Measurements from ENCODE around the gene PRDX2. TPM values are rescaled to one million over a fixed set of nuclear protein-coding genes. Genes with fewer than 3 reads are reported as not detected.

Gene PRDX2
- polyA plus RNA-seq, 3 donors, result 40.0 to 71.5 (median 46.7) TPM

DNA sequence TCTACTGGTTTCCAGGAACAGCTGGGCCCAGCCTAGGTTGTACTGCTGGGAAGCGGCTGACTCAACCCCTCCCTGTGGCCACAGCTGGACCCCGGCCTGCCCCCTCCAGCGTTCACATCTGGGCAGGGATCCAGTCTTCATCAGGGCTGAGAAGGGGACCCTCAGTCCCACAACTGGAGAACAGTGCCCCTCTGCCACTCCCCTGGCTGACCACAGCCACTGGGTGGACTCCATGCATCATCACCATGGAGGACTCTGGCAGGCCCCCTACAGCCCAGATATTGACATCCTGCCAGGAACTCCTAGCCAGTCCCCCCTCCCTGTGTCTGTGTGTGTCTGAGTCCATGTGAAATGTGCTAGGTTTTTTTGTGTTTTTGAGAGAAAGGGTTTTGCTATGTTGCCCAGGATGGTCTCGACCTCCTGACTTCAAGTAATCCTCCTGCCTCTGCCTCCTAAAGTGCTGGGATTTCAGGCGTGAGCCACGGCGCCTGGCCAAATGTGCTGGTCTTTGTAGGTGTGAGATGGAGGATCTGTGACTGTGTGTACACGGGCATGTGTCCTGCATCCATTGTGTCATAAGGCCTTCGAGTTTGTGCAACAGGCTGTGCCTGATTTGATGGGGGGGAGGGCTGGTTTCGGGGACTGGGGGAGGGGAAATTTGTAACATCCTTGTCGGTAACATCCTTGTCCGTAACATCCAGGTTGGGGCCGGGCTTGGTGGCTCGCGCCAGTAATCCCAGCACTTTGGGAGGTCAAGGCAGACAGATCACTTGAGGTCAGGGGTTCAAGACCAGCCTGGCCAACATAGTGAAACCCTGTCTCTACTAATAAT lies 22.2 kb downstream of the PRDX2 start:
- TF ChIP-seq CTCF (IDR thresholded peaks at IDR 0.05), result no peak
- peak overlapping the region; percentile 93 to 97 (median 96) for H3K27ac Mint-ChIP-seq
- no peaks in the 10 kb centered on the region for H3K9me3 Mint-ChIP-seq
- no peaks in the 10 kb centered on the region for H3K27me3 ChIP-seq (ENCODE audit: control insufficient read depth in 2 of 2, insufficient read depth in 2 of 2, low read length in 2 of 2)
- H3K9me3 ChIP-seq (replicated peaks in 1 of 2; ENCODE audit: control insufficient read depth in 1 of 2, insufficient read depth in 1 of 2, low read length in 2 of 2), result no peaks in the 10 kb centered on the region
- peaks cover 4% of the 10 kb centered on the region for H4K20me1 ChIP-seq (ENCODE audit: insufficient read depth, low read length)
- peaks cover 30% of the 10 kb centered on the region for H3K79me2 ChIP-seq (ENCODE audit: insufficient read depth, low read length)
- peak overlapping the region; percentile 86 for H3K9ac ChIP-seq (ENCODE audit: insufficient read depth, low read length, poor library complexity, severe bottlenecking)
- H3K36me3 Mint-ChIP-seq, result peaks cover 0 to 2% of the 10 kb centered on the region in 2 donors
- WGBS (ENCODE audit: insufficient coverage), result 43% methylated on average over 15 of the region's 15 CpGs
- peaks cover 0 to 7% (median 3%) of the 10 kb centered on the region in 3 donors for H3K27me3 Mint-ChIP-seq (ENCODE audit: low read depth in 3 of 3)
- peaks cover 42% of the 10 kb centered on the region for H3K4me1 Mint-ChIP-seq
- H3K4me3 Mint-ChIP-seq, result peak overlapping the region; percentile 87 to 93
- H3K36me3 ChIP-seq (replicated peaks in 1 of 2; ENCODE audit: control insufficient read depth in 1 of 2, insufficient read depth in 2 of 2, low read length in 2 of 2), result no peaks in the 10 kb centered on the region
- intact Hi-C loops (cut with micrococcal nuclease), result loop anchor here in 1 of 2 donors (2.0 kb wide), 1 partner anchor 15 kb away; no protein-coding TSS in a partner anchor
- H3K4me2 ChIP-seq (replicated peaks; ENCODE audit: extremely low read depth, low read length, poor library complexity, severe bottlenecking), result peak overlapping the region; percentile 79
- peak overlapping the region in 2 of 3 experiments; percentile 76 to 83 for H3K4me3 ChIP-seq (replicated peaks in 1 of 3; ENCODE audit: low read depth in 2 of 3, low read length in 3 of 3)
- no peak overlapping the region for H2AFZ ChIP-seq (ENCODE audit: insufficient read depth, low read depth, low read length, poor library complexity, severe bottlenecking)
- H3K4me1 ChIP-seq (ENCODE audit: control insufficient read depth in 1 of 2, insufficient read depth in 2 of 2, low read length in 2 of 2), result peaks cover 68 to 81% of the 10 kb centered on the region in 2 donors
- DNase-seq, result peak; percentile 57 to 77 (median 65)
- peak overlapping the region; percentile 84 to 94 for H3K27ac ChIP-seq (ENCODE audit: low read depth in 1 of 2, low read length in 2 of 2)

DNA sequence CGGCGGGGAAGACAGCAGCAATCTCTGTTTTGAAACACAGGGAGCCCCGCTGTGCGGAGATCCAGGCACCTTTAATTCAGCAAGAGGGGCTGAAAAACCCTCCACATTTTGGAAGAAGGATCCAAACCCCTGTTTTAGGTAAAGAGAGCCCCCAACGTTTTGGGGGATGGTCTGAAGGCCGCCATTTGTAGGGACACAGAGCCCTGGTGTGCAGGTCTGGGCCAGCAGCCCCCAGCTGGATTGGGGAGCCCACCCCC lies 22.8 kb downstream of the PRDX2 start:
- peak overlapping the region; percentile 79 for H3K4me2 ChIP-seq (replicated peaks; ENCODE audit: extremely low read depth, low read length, poor library complexity, severe bottlenecking)
- WGBS (ENCODE audit: insufficient coverage), result no CpG with 5 or more reads among the region's 6 CpGs
- Mint-ChIP-seq H3K9me3 (no peaks in the 10 kb centered on the region), H3K36me3 (peaks cover under 1 to 3% of the 10 kb centered on the region in 2 donors), H3K27ac (peak overlapping the region; percentile 93 to 97 (median 96)), H3K27me3 (ENCODE audit: low read depth in 3 of 3) (peaks cover 3 to 7% (median 3%) of the 10 kb centered on the region in 3 donors), H3K4me1 (peaks cover 42% of the 10 kb centered on the region), H3K4me3 (peak overlapping the region; percentile 87 to 93)
- peak overlapping the region; percentile 76 to 83 (median 82) for H3K4me3 ChIP-seq (replicated peaks in 1 of 3; ENCODE audit: low read depth in 2 of 3, low read length in 3 of 3)
- no peak overlapping the region for H2AFZ ChIP-seq (ENCODE audit: insufficient read depth, low read depth, low read length, poor library complexity, severe bottlenecking)
- no peaks in the 10 kb centered on the region for H3K27me3 ChIP-seq (ENCODE audit: control insufficient read depth in 2 of 2, insufficient read depth in 2 of 2, low read length in 2 of 2)
- H3K9me3 ChIP-seq (replicated peaks in 1 of 2; ENCODE audit: control insufficient read depth in 1 of 2, insufficient read depth in 1 of 2, low read length in 2 of 2), result no peaks in the 10 kb centered on the region
- peaks cover 30% of the 10 kb centered on the region for H3K79me2 ChIP-seq (ENCODE audit: insufficient read depth, low read length)
- DNase-seq, result no peak
- peak overlapping the region; percentile 86 for H3K9ac ChIP-seq (ENCODE audit: insufficient read depth, low read length, poor library complexity, severe bottlenecking)
- no peaks in the 10 kb centered on the region for H3K36me3 ChIP-seq (replicated peaks in 1 of 2; ENCODE audit: control insufficient read depth in 1 of 2, insufficient read depth in 2 of 2, low read length in 2 of 2)
- peak overlapping the region; percentile 84 to 94 for H3K27ac ChIP-seq (ENCODE audit: low read depth in 1 of 2, low read length in 2 of 2)
- H3K4me1 ChIP-seq (ENCODE audit: control insufficient read depth in 1 of 2, insufficient read depth in 2 of 2, low read length in 2 of 2), result peaks cover 63 to 76% of the 10 kb centered on the region in 2 donors
- H4K20me1 ChIP-seq (ENCODE audit: insufficient read depth, low read length), result peaks cover 4% of the 10 kb centered on the region
- TF ChIP-seq CTCF (IDR thresholded peaks at IDR 0.05), result no peak
- intact Hi-C loops (cut with micrococcal nuclease), result loop anchor here in 1 of 2 donors (2.0 kb wide), 1 partner anchor 16 kb away; no protein-coding TSS in a partner anchor

Data from CD14-positive monocyte (primary cell).